D721Med (cell line): ENCODE results near the gene RNF144A.

Experiments
- DNase-seq: peaks from one replicate; pipeline ENCODE4 v3.0.0; 2011; ENCODE audit warnings: low spot score; ENCODE audit not compliant: insufficient read length
- FAIRE-seq: peaks from 2 replicates; lab custom pipeline; 2011; peaks lifted over from hg19 to GRCh38; lab: Jason Lieb, UNC
- CTCF ChIP-seq: IDR thresholded peaks from 2 replicates; pipeline ENCODE4 v1.5.1; 2012; ENCODE audit warnings: mild to moderate bottlenecking, control low read depth; ENCODE audit not compliant: insufficient read depth; ENCODE audit errors: missing control alignments

The RNF144A gene

GRCh38 chr2:6945821-6946220, 28.6 kb downstream of the RNF144A start:
- no peak for FAIRE-seq
- no peak for TF ChIP-seq CTCF
- no peak for DNase-seq

GRCh38 chr2:6946722-6947121, 29.5 kb downstream of the RNF144A start:
- no peak for TF ChIP-seq CTCF
- no peak for DNase-seq
- no peak for FAIRE-seq

- DNase-seq (no peak), FAIRE-seq (no peak)
- TF ChIP-seq CTCF, result no peak
Observed at GRCh38 chr2:6947929-6948676, 30.9 kb downstream of the RNF144A start.

- FAIRE-seq, result no peak
- DNase-seq, result no peak
- no peak for TF ChIP-seq CTCF
Observed at GRCh38 chr2:6948677-6949351, 31.6 kb downstream of the RNF144A start.

- DNase-seq (no peak), FAIRE-seq (no peak)
- no peak for TF ChIP-seq CTCF
Observed at GRCh38 chr2:6951046-6951445, 33.8 kb downstream of the RNF144A start.

GRCh38 chr2:6952101-6952500, 34.9 kb downstream of the RNF144A start:
- no peak for TF ChIP-seq CTCF
- DNase-seq (no peak), FAIRE-seq (no peak)

- FAIRE-seq, result no peak
- no peak for DNase-seq
- TF ChIP-seq CTCF, result no peak
Observed at GRCh38 chr2:6954586-6954985, 37.4 kb downstream of the RNF144A start.
